Measurements from ENCODE around the gene TCERG1L. TPM values are rescaled to one million over a fixed set of nuclear protein-coding genes. Genes with fewer than 3 reads are reported as not detected.

Gene TCERG1L, protein sequence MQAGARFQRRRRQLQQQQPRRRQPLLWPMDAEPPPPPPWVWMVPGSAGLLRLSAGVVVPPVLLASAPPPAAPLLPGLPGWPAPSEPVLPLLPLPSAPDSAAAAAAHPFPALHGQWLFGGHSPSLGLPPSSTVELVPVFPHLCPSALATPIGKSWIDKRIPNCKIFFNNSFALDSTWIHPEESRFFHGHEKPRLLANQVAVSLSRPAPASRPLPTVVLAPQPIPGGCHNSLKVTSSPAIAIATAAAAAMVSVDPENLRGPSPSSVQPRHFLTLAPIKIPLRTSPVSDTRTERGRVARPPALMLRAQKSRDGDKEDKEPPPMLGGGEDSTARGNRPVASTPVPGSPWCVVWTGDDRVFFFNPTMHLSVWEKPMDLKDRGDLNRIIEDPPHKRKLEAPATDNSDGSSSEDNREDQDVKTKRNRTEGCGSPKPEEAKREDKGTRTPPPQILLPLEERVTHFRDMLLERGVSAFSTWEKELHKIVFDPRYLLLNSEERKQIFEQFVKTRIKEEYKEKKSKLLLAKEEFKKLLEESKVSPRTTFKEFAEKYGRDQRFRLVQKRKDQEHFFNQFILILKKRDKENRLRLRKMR
- 1.5 to 2.1 TPM (median 1.5 TPM) in 3 replicates for total RNA-seq (2021)
- Bru-seq, nascent RNA, result percentile 27 among the genes with signal in this experiment
- long read RNA-seq, experiment 1, transcript TCERG1L-201 (12 exons, 2,618 nt), result major isoform, 8 of 12 reads
- long read RNA-seq, experiment 1, partial matches to known transcripts, result 2 of 12 reads
- long read RNA-seq, experiment 1, other reads (novel, unspliced or antisense), result 2 of 12 reads
- long read RNA-seq, experiment 2, partial matches to known transcripts, result 5 of 6 reads
- long read RNA-seq, experiment 2, other reads (novel, unspliced or antisense), result 1 of 6 reads
- long read RNA-seq, experiment 3, result 0 reads

- ChIA-PET CTCF (interaction anchor here (0.6 kb wide), 1 partner anchor 568 kb away, joined by 4 read pairs; no protein-coding TSS in a partner anchor), POLR2A (no interaction called here)
- ATAC-seq, result peak; percentile 50
Measured at GRCh38 chr10:131311661-131312477, at the start of gene TCERG1L. TSS of gene TCERG1L (minus strand) at chr10:131311721. CDS start at chr10:131311635, 86 bp downstream.

GRCh38 chr10:131358741-131359442 is 47.4 kb upstream of the TCERG1L start:
- CTCF ChIA-PET, result interaction anchor here (1.8 kb wide), 1 partner anchor 211 kb away, joined by 7 read pairs; no protein-coding TSS in a partner anchor
- no peak overlapping the region for H3K4me3 Mint-ChIP-seq
- TF ChIP-seq, protein P1, sequence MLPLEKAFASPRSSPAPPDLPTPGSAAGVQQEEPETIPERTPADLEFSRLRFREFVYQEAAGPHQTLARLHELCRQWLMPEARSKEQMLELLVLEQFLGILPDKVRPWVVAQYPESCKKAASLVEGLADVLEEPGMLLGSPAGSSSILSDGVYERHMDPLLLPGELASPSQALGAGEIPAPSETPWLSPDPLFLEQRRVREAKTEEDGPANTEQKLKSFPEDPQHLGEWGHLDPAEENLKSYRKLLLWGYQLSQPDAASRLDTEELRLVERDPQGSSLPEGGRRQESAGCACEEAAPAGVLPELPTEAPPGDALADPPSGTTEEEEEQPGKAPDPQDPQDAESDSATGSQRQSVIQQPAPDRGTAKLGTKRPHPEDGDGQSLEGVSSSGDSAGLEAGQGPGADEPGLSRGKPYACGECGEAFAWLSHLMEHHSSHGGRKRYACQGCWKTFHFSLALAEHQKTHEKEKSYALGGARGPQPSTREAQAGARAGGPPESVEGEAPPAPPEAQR (CRISPR knock-in tag; IDR thresholded peaks at IDR 0.05), result no peak
- no peak for TF ChIP-seq ZNF232 (CRISPR knock-in tag; IDR thresholded peaks at IDR 0.05)
- POLR2A ChIA-PET, result no interaction called here
- no peak overlapping the region for H3K27ac Mint-ChIP-seq
- no peak; the same call in 1 of the 2 replicates for ATAC-seq
- no peak for DNase-seq (ENCODE audit: low spot score)
- peaks cover 66% of the 10 kb centered on the region for H3K9me3 Mint-ChIP-seq
- peaks cover 64% of the 10 kb centered on the region for H3K36me3 Mint-ChIP-seq
- H3K4me1 Mint-ChIP-seq, result peaks cover 6% of the 10 kb centered on the region
- H3K27me3 Mint-ChIP-seq (ENCODE audit: low read depth), result peaks cover 15% of the 10 kb centered on the region

More at GRCh38 chr10:131311661-131312477, at the start of gene TCERG1L:
- no peak within 1 kb of the TSS for H3K27ac Mint-ChIP-seq
- peaks cover 51% of the 10 kb centered on the region for H3K9me3 Mint-ChIP-seq
- H3K36me3 Mint-ChIP-seq, result peaks cover 47% of the 10 kb centered on the region
- H3K4me1 Mint-ChIP-seq, result peaks cover 3% of the 10 kb centered on the region; the same call in 1 of the 2 replicates
- DNase-seq (ENCODE audit: low spot score), result peak; percentile 15
- H3K4me3 Mint-ChIP-seq, result peak within 1 kb of the TSS; percentile 60
- no peak for TF ChIP-seq CREM (CRISPR knock-in tag; IDR thresholded peaks at IDR 0.05)
- TF ChIP-seq FOXP1 (CRISPR knock-in tag; IDR thresholded peaks at IDR 0.05; ENCODE audit: borderline replicate concordance), result 0 out of 2 replicates have a peak, but pooled peaks have one; percentile 29
- peak; percentile 78; the same call in 1 of the 2 replicates for TF ChIP-seq GTF2I (CRISPR knock-in tag; conservative IDR thresholded peaks at IDR 0.05)
- peaks cover 16% of the 10 kb centered on the region for H3K27me3 Mint-ChIP-seq (ENCODE audit: low read depth)

DNA sequence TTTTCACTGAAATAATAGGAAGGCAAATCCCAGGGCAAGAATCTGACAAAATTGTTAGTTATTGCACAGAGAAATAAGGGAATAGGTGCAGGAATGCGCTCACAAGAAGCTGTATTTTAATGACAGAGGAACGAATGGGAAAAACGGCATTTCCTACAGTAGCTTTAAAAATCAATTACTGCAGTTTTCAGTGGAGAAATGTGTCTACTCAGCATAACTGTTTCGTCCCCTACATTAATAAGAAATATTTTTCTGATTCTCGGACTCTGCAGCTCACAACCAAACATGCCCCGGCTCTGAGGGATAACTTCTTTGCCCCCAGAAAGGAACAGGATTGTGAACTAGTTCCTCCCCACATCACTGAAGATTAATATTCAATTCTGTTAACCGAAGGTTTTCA is 44.9 kb upstream of the TCERG1L start:
- no peak for ATAC-seq
- DNase-seq (ENCODE audit: low spot score), result no peak
- CTCF ChIA-PET, result interaction anchor here (2.2 kb wide), 1 partner anchor 97 kb away, joined by 6 read pairs; no protein-coding TSS in a partner anchor

More for the DNA sequence above, 44.9 kb upstream of the TCERG1L start:
- POLR2A ChIA-PET, result no interaction called here
- H3K27me3 Mint-ChIP-seq (ENCODE audit: low read depth), result peaks cover 5% of the 10 kb centered on the region; the same call in 1 of the 2 replicates
- H3K36me3 Mint-ChIP-seq, result peaks cover 50% of the 10 kb centered on the region
- no peak overlapping the region for H3K27ac Mint-ChIP-seq
- H3K4me3 Mint-ChIP-seq, result no peak overlapping the region
- H3K9me3 Mint-ChIP-seq, result peaks cover 61% of the 10 kb centered on the region
- TF ChIP-seq RORB (CRISPR knock-in tag; IDR thresholded peaks at IDR 0.05), result no peak
- no peak for TF ChIP-seq ZNF281 (CRISPR knock-in tag; IDR thresholded peaks at IDR 0.05)
- TF ChIP-seq, protein P2, sequence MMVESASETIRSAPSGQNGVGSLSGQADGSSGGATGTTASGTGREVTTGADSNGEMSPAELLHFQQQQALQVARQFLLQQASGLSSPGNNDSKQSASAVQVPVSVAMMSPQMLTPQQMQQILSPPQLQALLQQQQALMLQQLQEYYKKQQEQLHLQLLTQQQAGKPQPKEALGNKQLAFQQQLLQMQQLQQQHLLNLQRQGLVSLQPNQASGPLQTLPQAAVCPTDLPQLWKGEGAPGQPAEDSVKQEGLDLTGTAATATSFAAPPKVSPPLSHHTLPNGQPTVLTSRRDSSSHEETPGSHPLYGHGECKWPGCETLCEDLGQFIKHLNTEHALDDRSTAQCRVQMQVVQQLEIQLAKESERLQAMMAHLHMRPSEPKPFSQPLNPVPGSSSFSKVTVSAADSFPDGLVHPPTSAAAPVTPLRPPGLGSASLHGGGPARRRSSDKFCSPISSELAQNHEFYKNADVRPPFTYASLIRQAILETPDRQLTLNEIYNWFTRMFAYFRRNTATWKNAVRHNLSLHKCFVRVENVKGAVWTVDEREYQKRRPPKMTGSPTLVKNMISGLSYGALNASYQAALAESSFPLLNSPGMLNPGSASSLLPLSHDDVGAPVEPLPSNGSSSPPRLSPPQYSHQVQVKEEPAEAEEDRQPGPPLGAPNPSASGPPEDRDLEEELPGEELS (CRISPR knock-in tag; IDR thresholded peaks at IDR 0.05), result no peak
- TF ChIP-seq FOXP1 (CRISPR knock-in tag; IDR thresholded peaks at IDR 0.05; ENCODE audit: borderline replicate concordance), result no peak
- TF ChIP-seq OVOL2 (CRISPR knock-in tag; IDR thresholded peaks at IDR 0.05; ENCODE audit: borderline replicate concordance), result no peak
- no peak for TF ChIP-seq ATF6 (CRISPR knock-in tag; IDR thresholded peaks at IDR 0.05)
- no peak for TF ChIP-seq ELF4 (CRISPR knock-in tag; IDR thresholded peaks at IDR 0.05; ENCODE audit: low read depth)
- peaks cover 6% of the 10 kb centered on the region for H3K4me1 Mint-ChIP-seq

All from WTC11 (cell line).